Brain microvascular endothelial cell (primary cell): Measurements from ENCODE around the gene STARD7.
"Not testable (repeated sequence)": the region's sequence is repeated elsewhere in the genome, so short reads cannot be mapped to it uniquely, and the experiment has no call there.

ENCODE experiments used
- DNase-seq: peaks from one replicate; pipeline ENCODE4 v3.0.0-alpha.2; 2020
- H3K27ac ChIP-seq: fragments of 250-450 bp; sonication (Bioruptor Pico); 2 replicates; pipeline ENCODE4 v1.5.1; 2020; ENCODE audit warnings: mild to moderate bottlenecking, moderate library complexity
- H3K27me3 ChIP-seq: fragments of 250-450 bp; sonication (Bioruptor Pico); replicated peaks from 2 replicates; pipeline ENCODE4 v1.5.1; 2020; ENCODE audit warnings: mild to moderate bottlenecking
- H3K36me3 ChIP-seq: fragments of 250-450 bp; sonication (Bioruptor Pico); replicated peaks from 2 replicates; pipeline ENCODE4 v1.5.1; 2020; ENCODE audit warnings: mild to moderate bottlenecking
- H3K4me3 ChIP-seq: 2 replicates; pipeline ENCODE4 v1.5.1; 2011; ENCODE audit warnings: low read depth, mild to moderate bottlenecking, control low read depth, low read length, moderate library complexity
- in situ Hi-C: cut with HindIII; loops from 2 replicates; pipeline ENCODE4 v1.10.0; 2017; ENCODE audit warnings: low sequenced_read_pairs, low pct_ligation_motif_present
- TF ChIP-seq, protein P1 (sequence below): IDR thresholded peaks from 2 replicates; pipeline ENCODE4 v1.5.1; 2011; ENCODE audit warnings: low read depth, mild to moderate bottlenecking, moderate library complexity, low read length, control low read depth, inconsistent platforms; ENCODE audit errors: missing control alignments

STARD7 gene, protein sequence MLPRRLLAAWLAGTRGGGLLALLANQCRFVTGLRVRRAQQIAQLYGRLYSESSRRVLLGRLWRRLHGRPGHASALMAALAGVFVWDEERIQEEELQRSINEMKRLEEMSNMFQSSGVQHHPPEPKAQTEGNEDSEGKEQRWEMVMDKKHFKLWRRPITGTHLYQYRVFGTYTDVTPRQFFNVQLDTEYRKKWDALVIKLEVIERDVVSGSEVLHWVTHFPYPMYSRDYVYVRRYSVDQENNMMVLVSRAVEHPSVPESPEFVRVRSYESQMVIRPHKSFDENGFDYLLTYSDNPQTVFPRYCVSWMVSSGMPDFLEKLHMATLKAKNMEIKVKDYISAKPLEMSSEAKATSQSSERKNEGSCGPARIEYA

DNA sequence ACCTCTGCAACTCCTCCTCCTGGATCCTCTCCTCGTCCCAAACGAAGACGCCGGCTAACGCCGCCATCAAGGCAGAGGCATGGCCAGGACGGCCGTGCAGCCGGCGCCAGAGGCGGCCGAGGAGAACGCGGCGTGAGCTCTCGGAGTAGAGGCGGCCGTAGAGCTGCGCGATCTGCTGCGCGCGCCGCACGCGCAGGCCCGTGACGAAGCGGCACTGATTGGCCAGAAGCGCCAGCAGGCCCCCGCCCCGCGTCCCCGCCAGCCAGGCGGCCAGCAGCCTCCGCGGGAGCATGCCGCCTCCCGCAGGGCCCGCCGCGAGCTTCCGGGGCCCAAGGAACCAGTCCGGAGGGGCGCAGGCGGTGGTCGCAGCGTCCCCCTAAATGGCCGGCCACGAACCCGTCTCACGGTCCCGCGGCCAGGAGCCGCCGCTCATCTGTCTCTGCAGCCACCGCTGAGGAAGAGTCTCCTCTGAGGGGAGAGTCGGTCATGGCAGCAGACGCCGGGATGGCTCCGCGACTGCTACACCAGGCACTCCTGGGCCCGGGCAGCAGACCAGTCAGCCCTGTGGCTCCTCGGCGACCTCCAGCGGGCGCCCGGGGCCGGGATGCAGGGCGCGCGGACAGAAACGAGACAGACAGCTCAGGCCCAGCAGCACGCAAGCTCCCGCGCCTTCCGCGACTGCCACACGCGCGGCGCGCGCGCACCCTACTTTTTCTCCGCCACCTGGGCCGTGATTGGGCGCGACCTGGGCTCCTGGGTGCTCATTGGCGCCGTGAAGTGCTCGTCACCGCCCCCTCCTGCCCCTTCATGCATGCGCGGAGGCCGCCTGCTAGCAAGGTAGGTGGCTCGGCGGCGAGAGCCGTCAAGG is at the start of gene STARD7:
Gene STARD7 (minus strand): TSS at position 685 of the 868 bp plus-strand sequence. CDS start 393 bp downstream, at position 292.
- Histone ChIP-seq H3K4me3 (peak within 1 kb of the TSS; percentile 88), H3K36me3 (no peaks in the 10 kb centered on the region), H3K27ac (peak within 1 kb of the TSS; percentile 78), H3K27me3 (no peaks in the 10 kb centered on the region)
- TF ChIP-seq, protein P1, sequence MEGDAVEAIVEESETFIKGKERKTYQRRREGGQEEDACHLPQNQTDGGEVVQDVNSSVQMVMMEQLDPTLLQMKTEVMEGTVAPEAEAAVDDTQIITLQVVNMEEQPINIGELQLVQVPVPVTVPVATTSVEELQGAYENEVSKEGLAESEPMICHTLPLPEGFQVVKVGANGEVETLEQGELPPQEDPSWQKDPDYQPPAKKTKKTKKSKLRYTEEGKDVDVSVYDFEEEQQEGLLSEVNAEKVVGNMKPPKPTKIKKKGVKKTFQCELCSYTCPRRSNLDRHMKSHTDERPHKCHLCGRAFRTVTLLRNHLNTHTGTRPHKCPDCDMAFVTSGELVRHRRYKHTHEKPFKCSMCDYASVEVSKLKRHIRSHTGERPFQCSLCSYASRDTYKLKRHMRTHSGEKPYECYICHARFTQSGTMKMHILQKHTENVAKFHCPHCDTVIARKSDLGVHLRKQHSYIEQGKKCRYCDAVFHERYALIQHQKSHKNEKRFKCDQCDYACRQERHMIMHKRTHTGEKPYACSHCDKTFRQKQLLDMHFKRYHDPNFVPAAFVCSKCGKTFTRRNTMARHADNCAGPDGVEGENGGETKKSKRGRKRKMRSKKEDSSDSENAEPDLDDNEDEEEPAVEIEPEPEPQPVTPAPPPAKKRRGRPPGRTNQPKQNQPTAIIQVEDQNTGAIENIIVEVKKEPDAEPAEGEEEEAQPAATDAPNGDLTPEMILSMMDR: no peak
- in situ Hi-C loops: no loop called here
- peak; percentile 99 for DNase-seq

DNA sequence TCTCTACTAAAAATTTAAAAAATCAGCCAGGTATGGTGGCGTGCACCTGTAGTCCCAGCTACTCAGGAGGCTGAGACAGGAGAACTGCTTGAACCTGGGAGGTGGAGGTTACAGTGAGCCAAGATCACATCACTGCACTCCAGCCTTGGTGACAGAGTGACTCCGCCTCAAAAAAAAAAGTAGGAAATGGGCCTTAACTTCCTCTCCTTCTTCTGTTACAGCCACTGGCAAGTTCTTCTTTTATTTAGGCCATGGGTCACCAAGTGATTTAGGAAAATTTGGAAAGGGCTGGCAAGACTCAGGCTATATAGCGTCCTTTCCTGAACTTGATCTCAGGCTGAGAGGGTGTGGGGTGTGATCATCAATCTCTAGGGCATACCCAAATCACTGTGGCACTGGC is 49.1 kb upstream of the STARD7 start:
- H3K27me3 ChIP-seq, H3K4me3 ChIP-seq, H3K27ac ChIP-seq, DNase-seq, in situ Hi-C loops: not testable (repeated sequence)
- H3K36me3 ChIP-seq: peaks cover 24% of the 10 kb centered on the region

DNA sequence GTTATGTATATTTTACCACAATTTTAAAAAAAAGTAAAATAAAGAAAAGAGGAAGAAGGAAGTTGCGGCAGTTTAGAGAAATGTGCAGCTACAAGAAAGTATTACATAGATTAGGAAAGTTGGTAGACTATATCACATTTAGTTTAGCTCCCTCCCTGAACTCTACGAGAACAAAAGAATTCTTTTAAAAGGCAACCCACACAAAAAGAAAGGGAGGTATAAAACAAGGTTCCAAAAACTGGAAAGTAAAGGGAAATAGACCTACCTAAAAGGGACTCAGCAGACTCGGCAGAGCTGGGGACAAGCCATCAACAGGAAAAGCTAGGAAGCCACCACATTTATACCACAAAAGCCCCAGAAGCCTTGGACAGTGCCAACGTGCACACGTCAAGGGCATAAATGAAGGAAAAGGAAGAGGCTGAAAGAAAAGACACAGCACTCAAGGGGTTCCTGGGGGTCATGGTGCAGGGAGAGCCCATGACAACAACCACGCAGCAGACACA is 48.0 kb upstream of the STARD7 start:
- no peak for DNase-seq
- Histone ChIP-seq H3K27me3 (no peaks in the 10 kb centered on the region), H3K36me3 (peaks cover 22% of the 10 kb centered on the region), H3K27ac (no peak overlapping the region), H3K4me3 (no peak overlapping the region)
- in situ Hi-C loops: no loop called here
- TF ChIP-seq, protein P1: no peak

DNA sequence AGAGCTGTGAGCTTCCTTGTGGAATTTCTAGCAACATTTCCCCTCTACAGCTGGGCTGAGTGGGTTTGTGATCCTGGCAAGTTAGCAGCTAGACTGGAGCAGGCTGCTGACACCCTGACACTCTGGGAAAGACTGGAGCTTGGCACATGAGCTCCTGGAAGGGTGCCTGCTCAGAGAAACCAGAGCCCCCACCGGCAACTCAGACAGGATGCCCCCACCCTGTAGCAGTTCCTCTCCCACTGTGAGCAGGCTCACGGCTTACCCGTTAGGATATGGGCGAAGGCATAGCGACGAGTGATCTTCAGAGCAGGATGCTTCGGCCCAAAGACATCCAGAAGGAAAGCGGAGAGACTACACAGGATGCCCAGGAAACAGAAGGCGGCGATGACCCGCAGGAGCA is 45.9 kb upstream of the STARD7 start:
- in situ Hi-C loops: no loop called here
- H3K4me3 ChIP-seq: no peak overlapping the region
- TF ChIP-seq, protein P1: no peak

DNA sequence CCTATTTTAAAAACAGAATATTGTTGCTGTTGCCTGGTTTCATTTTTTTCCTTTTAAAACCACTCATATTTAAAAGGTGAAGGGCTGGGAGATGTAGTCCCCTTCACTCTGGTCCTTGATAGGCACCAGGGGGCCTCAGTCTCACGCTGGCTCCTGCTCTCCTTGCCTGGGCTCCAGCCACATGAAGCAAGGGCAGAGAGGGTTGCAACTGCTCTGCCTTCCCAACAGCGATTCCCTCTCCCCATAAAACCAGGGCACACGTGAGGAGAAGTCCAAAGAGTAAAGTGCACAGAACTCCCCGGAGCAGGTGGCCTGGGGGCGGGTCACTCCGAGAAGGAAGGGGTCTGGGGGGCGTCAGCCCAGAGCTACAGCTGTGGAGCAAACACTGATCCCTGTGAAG is 44.4 kb upstream of the STARD7 start:
- TF ChIP-seq, protein P1: no peak
- no peak overlapping the region for H3K27ac ChIP-seq
- H3K4me3 ChIP-seq: no peak overlapping the region
- no peak for DNase-seq
- in situ Hi-C loops: no loop called here
- H3K36me3 ChIP-seq: peaks cover 19% of the 10 kb centered on the region
- H3K27me3 ChIP-seq: no peaks in the 10 kb centered on the region

More for the DNA sequence above, 45.9 kb upstream of the STARD7 start:
- H3K27me3 ChIP-seq: no peaks in the 10 kb centered on the region
- no peak overlapping the region for H3K27ac ChIP-seq
- peaks cover 19% of the 10 kb centered on the region for H3K36me3 ChIP-seq
- no peak for DNase-seq

DNA sequence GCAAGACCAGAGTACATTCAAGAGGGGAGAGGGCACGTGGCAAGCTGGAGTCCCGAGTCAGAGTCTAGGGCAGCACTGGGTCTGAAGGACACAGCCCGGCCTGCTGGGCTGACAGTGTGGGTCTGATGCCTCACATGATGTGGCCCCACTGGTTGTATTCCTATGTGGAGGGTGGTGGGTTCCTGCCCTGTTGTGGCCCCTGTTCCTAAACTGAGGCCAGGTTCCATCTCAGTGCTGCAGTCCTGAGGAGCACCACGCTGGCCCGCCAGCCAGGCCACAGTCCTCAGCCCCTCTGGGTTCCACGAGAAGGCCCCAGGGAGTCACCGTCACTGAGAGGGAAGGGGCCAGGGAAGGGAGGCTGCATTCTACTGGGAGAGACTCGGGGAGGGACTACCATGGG is 43.9 kb upstream of the STARD7 start:
- TF ChIP-seq, protein P1: no peak
- no peak for DNase-seq
- H3K4me3 ChIP-seq: no peak overlapping the region
- H3K27ac ChIP-seq: no peak overlapping the region
- H3K36me3 ChIP-seq: peaks cover 19% of the 10 kb centered on the region
- no peaks in the 10 kb centered on the region for H3K27me3 ChIP-seq
- in situ Hi-C loops: no loop called here
